Stomach (tissue), 4 donors: ENCODE results near the gene TTC28.

Experiments used
- POLR2A ChIP-seq, 4 donors: fragments of 450-650 bp; IDR thresholded peaks; one replicate each; pipeline ENCODE4 v1.6.1; 2016; ENCODE audit warnings: antibody characterized with exemption in 4 of 4, control low read depth in 2 of 4, mild to moderate bottlenecking in 1 of 4, moderate library complexity in 1 of 4
- TF ChIP-seq, protein P1 (sequence below), 7 experiments: fragments of 450-650 bp in 4 of 7; fragments of 200-600 bp in 3 of 7; sonication (generic) in 3 of 7; IDR thresholded peaks; one replicate each; pipeline ENCODE4 v1.5.1; 2016 to 2019; ENCODE audit warnings: antibody characterized with exemption in 7 of 7, control low read depth in 2 of 7, mild to moderate bottlenecking in 1 of 7

DNA sequence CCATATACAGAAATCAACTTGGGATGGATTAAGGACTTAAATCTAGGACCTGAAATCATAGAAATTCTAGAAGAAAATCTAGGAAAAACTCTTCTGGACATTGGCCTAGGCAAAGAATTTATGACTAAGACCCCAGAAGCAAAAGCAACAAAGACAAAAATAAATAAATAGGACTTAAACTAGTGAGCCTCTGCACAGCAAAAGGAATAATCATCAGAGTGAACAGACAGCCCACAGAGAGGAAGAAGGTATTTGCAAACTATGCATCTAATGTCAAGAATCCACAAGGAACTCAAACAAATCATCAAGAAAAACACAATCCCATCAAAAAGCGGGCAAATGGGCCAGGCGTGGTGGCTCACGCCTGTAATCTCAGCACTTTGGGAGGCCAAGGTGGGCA is 32.4 kb downstream of the TTC28 start:
- TF ChIP-seq, protein P1, sequence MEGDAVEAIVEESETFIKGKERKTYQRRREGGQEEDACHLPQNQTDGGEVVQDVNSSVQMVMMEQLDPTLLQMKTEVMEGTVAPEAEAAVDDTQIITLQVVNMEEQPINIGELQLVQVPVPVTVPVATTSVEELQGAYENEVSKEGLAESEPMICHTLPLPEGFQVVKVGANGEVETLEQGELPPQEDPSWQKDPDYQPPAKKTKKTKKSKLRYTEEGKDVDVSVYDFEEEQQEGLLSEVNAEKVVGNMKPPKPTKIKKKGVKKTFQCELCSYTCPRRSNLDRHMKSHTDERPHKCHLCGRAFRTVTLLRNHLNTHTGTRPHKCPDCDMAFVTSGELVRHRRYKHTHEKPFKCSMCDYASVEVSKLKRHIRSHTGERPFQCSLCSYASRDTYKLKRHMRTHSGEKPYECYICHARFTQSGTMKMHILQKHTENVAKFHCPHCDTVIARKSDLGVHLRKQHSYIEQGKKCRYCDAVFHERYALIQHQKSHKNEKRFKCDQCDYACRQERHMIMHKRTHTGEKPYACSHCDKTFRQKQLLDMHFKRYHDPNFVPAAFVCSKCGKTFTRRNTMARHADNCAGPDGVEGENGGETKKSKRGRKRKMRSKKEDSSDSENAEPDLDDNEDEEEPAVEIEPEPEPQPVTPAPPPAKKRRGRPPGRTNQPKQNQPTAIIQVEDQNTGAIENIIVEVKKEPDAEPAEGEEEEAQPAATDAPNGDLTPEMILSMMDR (IDR thresholded peaks at IDR 0.05): no peak
- TF ChIP-seq POLR2A (IDR thresholded peaks at IDR 0.05): no peak
